OCI-LY7 (cell line): Measurements from ENCODE around the gene PMP22. TPM values are rescaled to one million over a fixed set of nuclear protein-coding genes. Genes with fewer than 3 reads are reported as not detected.

Experiments used
- BruUV-seq: library from RNA; stranded (reverse); fragments of 400-500 nt; replicated peaks from 2 replicates; lab custom pipeline; 2021; lab: Mats Ljungman, UMichigan
- CTCF ChIA-PET: fragments of 300-600 bp; sonication (Branson Sonifier 250); formaldehyde crosslinking; loops from one replicate; lab custom pipeline; 2022; ENCODE audit warnings: antibody characterized with exemption; ENCODE audit not compliant: unreplicated experiment; lab: Charles Lee
- POLR2A ChIA-PET: fragments of 300-600 bp; sonication (Branson Sonifier 250); formaldehyde crosslinking; loops from one replicate; lab custom pipeline; 2022; ENCODE audit warnings: antibody characterized with exemption; lab: Charles Lee
- DNase-seq: peaks from one replicate; pipeline ENCODE4 v3.0.0-alpha.2; 2015; ENCODE audit warnings: low spot score
- H2AFZ ChIP-seq: fragments of 200-600 bp; sonication (generic), shearing (Covaris generic); 2 replicates; pipeline ENCODE4 v1.6.1; 2014; ENCODE audit warnings: mild to moderate bottlenecking, antibody characterized with exemption, low read length, moderate library complexity
- H3K27ac ChIP-seq: fragments of 200-600 bp; sonication (generic); 2 replicates; pipeline ENCODE4 v1.5.1; 2014; ENCODE audit warnings: mixed run types, low read depth, mild to moderate bottlenecking, moderate library complexity, low read length, inconsistent platforms; ENCODE audit not compliant: poor library complexity, severe bottlenecking
- H3K36me3 ChIP-seq: fragments of 200-600 bp; sonication (generic); 2 replicates; pipeline ENCODE4 v1.6.1; 2014; ENCODE audit warnings: mild to moderate bottlenecking, antibody characterized with exemption, low read length, moderate library complexity, mixed read lengths; ENCODE audit not compliant: insufficient read depth
- H3K4me1 ChIP-seq: fragments of 200-600 bp; sonication (generic); 2 replicates; pipeline ENCODE4 v1.5.1; 2014; ENCODE audit warnings: mild to moderate bottlenecking, low read length; ENCODE audit not compliant: insufficient read depth, poor library complexity, severe bottlenecking
- H3K4me2 ChIP-seq: fragments of 200-600 bp; sonication (generic); 2 replicates; pipeline ENCODE4 v1.6.1; 2014; ENCODE audit warnings: mild to moderate bottlenecking, low read length
- H3K4me3 ChIP-seq: fragments of 200-600 bp; sonication (generic); 2 replicates; pipeline ENCODE4 v1.5.1; 2014; ENCODE audit warnings: mild to moderate bottlenecking, low read depth, low read length; ENCODE audit not compliant: poor library complexity, severe bottlenecking
- H3K79me2 ChIP-seq: fragments of 200-600 bp; sonication (generic); 2 replicates; pipeline ENCODE4 v1.6.1; 2016; ENCODE audit warnings: low read depth, mild to moderate bottlenecking, low read length, moderate library complexity, mixed read lengths; ENCODE audit not compliant: insufficient read depth
- H3K9me2 ChIP-seq: fragments of 200-600 bp; sonication (generic); 2 replicates; pipeline ENCODE4 v1.6.1; 2016; ENCODE audit warnings: mild to moderate bottlenecking, low read length, mixed read lengths; ENCODE audit not compliant: insufficient read depth
- H3K9me3 ChIP-seq: fragments of 200-600 bp; sonication (generic); 2 replicates; pipeline ENCODE4 v1.6.1; 2014; ENCODE audit warnings: mild to moderate bottlenecking, mixed run types, low read length, mixed read lengths
- H4K20me1 ChIP-seq: fragments of 200-600 bp; sonication (generic); 2 replicates; pipeline ENCODE4 v1.6.1; 2014; ENCODE audit warnings: mild to moderate bottlenecking, antibody characterized with exemption, low read length, moderate library complexity, mixed read lengths; ENCODE audit not compliant: insufficient read depth
- EZH2phosphoT487 ChIP-seq: fragments of 200-600 bp; sonication (generic); IDR thresholded peaks from 2 replicates; pipeline ENCODE4 v1.6.1; 2018; ENCODE audit warnings: low read depth, borderline replicate concordance, mild to moderate bottlenecking, mixed run types, antibody characterized with exemption, low read length, moderate library complexity, mixed read lengths
- intact Hi-C: fragments of 100-400 bp; cut with micrococcal nuclease; formaldehyde crosslinking; loops from one replicate; pipeline ENCODE4 v1.10.0; 2022; ENCODE audit not compliant: unreplicated experiment
- total RNA-seq, 2 experiments: library from RNA; depleted of rRNA in 1 of 2; stranded (reverse); fragments of >200 nt in 1 of 2; shearing (Covaris generic) in 1 of 2; gene quantifications; 2 replicates each; pipeline ENCODE4 v1.2.3, GENCODE V29; 2014 to 2022
- TF ChIP-seq, protein P1 (sequence below): fragments of 200-600 bp; sonication (generic); conservative IDR thresholded peaks from 2 replicates; pipeline ENCODE4 v1.5.1; 2014; ENCODE audit warnings: mild to moderate bottlenecking, antibody characterized with exemption, low read length, moderate library complexity, mixed read lengths

The PMP22 gene
- total RNA-seq, 2 experiments from 2014 or later, result not detected

- Histone ChIP-seq H4K20me1 (no peaks in the 10 kb centered on the region), H3K27ac (no peak overlapping the region), H3K9me3 (no peaks in the 10 kb centered on the region), H3K9me2 (no peaks in the 10 kb centered on the region), H3K79me2 (no peaks in the 10 kb centered on the region), H3K4me3 (no peak overlapping the region), H3K36me3 (no peaks in the 10 kb centered on the region), H2AFZ (no peak overlapping the region), H3K4me1 (no peaks in the 10 kb centered on the region), H3K4me2 (no peak overlapping the region)
- ChIA-PET CTCF (interaction anchor here (0.6 to 0.8 kb wide), 2 partner anchors 245 to 526 kb away, joined by 3 to 5 read pairs; no protein-coding TSS in a partner anchor), POLR2A (no interaction called here)
- intact Hi-C loops, result loop anchor here (2.0 to 5.0 kb wide), 3 partner anchors 245 to 741 kb away; partner anchors contain the start of genes TTC19 and ZSWIM7
- no peak for TF ChIP-seq EZH2phosphoT487
- TF ChIP-seq, protein P1, sequence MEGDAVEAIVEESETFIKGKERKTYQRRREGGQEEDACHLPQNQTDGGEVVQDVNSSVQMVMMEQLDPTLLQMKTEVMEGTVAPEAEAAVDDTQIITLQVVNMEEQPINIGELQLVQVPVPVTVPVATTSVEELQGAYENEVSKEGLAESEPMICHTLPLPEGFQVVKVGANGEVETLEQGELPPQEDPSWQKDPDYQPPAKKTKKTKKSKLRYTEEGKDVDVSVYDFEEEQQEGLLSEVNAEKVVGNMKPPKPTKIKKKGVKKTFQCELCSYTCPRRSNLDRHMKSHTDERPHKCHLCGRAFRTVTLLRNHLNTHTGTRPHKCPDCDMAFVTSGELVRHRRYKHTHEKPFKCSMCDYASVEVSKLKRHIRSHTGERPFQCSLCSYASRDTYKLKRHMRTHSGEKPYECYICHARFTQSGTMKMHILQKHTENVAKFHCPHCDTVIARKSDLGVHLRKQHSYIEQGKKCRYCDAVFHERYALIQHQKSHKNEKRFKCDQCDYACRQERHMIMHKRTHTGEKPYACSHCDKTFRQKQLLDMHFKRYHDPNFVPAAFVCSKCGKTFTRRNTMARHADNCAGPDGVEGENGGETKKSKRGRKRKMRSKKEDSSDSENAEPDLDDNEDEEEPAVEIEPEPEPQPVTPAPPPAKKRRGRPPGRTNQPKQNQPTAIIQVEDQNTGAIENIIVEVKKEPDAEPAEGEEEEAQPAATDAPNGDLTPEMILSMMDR, result no peak
- no TSS peak for BruUV-seq
- no peak for DNase-seq
Observed at GRCh38 chr17:15257796-15258512, 7.2 kb downstream of the PMP22 start.

- POLR2A ChIA-PET, result no interaction called here
- intact Hi-C loops, result loop anchor here (2.0 to 5.0 kb wide), 3 partner anchors 245 to 741 kb away; partner anchors contain the start of genes TTC19 and ZSWIM7
- BruUV-seq, result no TSS peak
Observed at GRCh38 chr17:15257258-15257788, 7.8 kb downstream of the PMP22 start.

More at GRCh38 chr17:15257258-15257788, 7.8 kb downstream of the PMP22 start:
- Histone ChIP-seq H3K9me3 (no peaks in the 10 kb centered on the region), H3K27ac (no peak overlapping the region), H3K4me1 (no peaks in the 10 kb centered on the region), H3K9me2 (no peaks in the 10 kb centered on the region), H3K36me3 (no peaks in the 10 kb centered on the region), H4K20me1 (no peaks in the 10 kb centered on the region), H3K4me3 (no peak overlapping the region), H3K4me2 (no peak overlapping the region), H2AFZ (no peak overlapping the region), H3K79me2 (no peaks in the 10 kb centered on the region)
- DNase-seq, result peak; percentile 57
- CTCF ChIA-PET, result no interaction called here
- TF ChIP-seq EZH2phosphoT487, result no peak
- TF ChIP-seq, protein P1, result peak; percentile 91
